CD8-positive, alpha-beta memory T cell (primary cell): ENCODE measurements around the gene ZMIZ1. TPM values are rescaled to one million over a fixed set of nuclear protein-coding genes. Genes with fewer than 3 reads are reported as not detected.

Source experiments
- CTCF ChIA-PET: fragments of 350-600 bp; sonication (Branson Sonifier 250); formaldehyde crosslinking; loops from one replicate; lab custom pipeline; 2021; ENCODE audit warnings: antibody characterized with exemption; lab: Charles Lee
- POLR2A ChIA-PET: fragments of 350-600 bp; sonication (Branson Sonifier 250); formaldehyde crosslinking; loops from one replicate; lab custom pipeline; 2021; ENCODE audit warnings: antibody characterized with exemption; lab: Charles Lee
- DNase-seq, 5 donors: peaks; one replicate each; pipeline versions ENCODE4 v3.0.0 to v3.0.0-alpha.2; 2020 to 2022; ENCODE audit warnings: mixed read lengths in 1 of 5
- H3K27ac ChIP-seq: one replicate; pipeline ENCODE4 v1.7.0; 2013; ENCODE audit warnings: low read depth, mild to moderate bottlenecking, low read length, moderate library complexity
- H3K27me3 ChIP-seq: 2 replicates; pipeline ENCODE4 v1.7.0; 2013; ENCODE audit warnings: low read length, mild to moderate bottlenecking; ENCODE audit not compliant: insufficient read depth, poor library complexity, severe bottlenecking
- H3K36me3 ChIP-seq: 2 replicates; pipeline ENCODE4 v1.7.0; 2013; ENCODE audit warnings: mild to moderate bottlenecking, low read length, moderate library complexity; ENCODE audit not compliant: insufficient read depth
- H3K4me1 ChIP-seq: 2 replicates; pipeline ENCODE4 v1.7.0; 2013; ENCODE audit warnings: mild to moderate bottlenecking, low read length, moderate library complexity; ENCODE audit not compliant: insufficient read depth
- H3K4me3 ChIP-seq: 2 replicates; pipeline ENCODE4 v1.7.0; 2013; ENCODE audit warnings: mild to moderate bottlenecking, low read length
- H3K9me3 ChIP-seq: 2 replicates; pipeline ENCODE4 v1.7.0; 2013; ENCODE audit warnings: mild to moderate bottlenecking, low read length
- H3K27ac Mint-ChIP-seq, 8 donors: one replicate each; pipeline ENCODE4 v1.8.0; 2020 to 2021; ENCODE audit warnings: mixed read lengths in 8 of 8, mild to moderate bottlenecking in 6 of 8, inconsistent platforms in 3 of 8, moderate library complexity in 3 of 8
- H3K27me3 Mint-ChIP-seq, 2 donors: one replicate each; pipeline ENCODE4 v1.8.0; 2020 to 2021; ENCODE audit warnings: mixed read lengths in 2 of 2, mild to moderate bottlenecking in 1 of 2, moderate library complexity in 1 of 2
- H3K36me3 Mint-ChIP-seq, 3 donors: one replicate each; pipeline ENCODE4 v1.8.0; 2020 to 2021; ENCODE audit warnings: mixed read lengths in 3 of 3, inconsistent platforms in 1 of 3, mild to moderate bottlenecking in 1 of 3
- H3K4me1 Mint-ChIP-seq, 3 donors: one replicate each; pipeline ENCODE4 v1.8.0; 2020 to 2021; ENCODE audit warnings: mixed read lengths in 3 of 3, inconsistent platforms in 1 of 3, mild to moderate bottlenecking in 1 of 3
- H3K4me3 Mint-ChIP-seq, 7 donors: one replicate each; pipeline ENCODE4 v1.8.0; 2020 to 2021; ENCODE audit warnings: mixed read lengths in 7 of 7, mild to moderate bottlenecking in 6 of 7, moderate library complexity in 4 of 7, inconsistent platforms in 2 of 7
- H3K9me3 Mint-ChIP-seq, 5 donors: one replicate each; pipeline ENCODE4 v1.8.0; 2020 to 2022; ENCODE audit warnings: mixed read lengths in 5 of 5, mild to moderate bottlenecking in 3 of 5, moderate library complexity in 2 of 5, inconsistent platforms in 1 of 5
- polyA plus RNA-seq: library from polyadenylated mRNA; unstranded; fragments of 300-500 nt; fragmentation: Illumina TruSeq; gene quantifications from one replicate; pipeline ENCODE4 v1.2.3, GENCODE V29; 2021
- total RNA-seq, 2 experiments: library from RNA; stranded (reverse); gene quantifications; one replicate each; pipeline ENCODE4 v1.2.3, GENCODE V29; 2021

Gene ZMIZ1
- total and polyA plus RNA-seq, 3 experiments from 2014 or later = 8.0 to 36.3 (median 34.7) TPM

DNA sequence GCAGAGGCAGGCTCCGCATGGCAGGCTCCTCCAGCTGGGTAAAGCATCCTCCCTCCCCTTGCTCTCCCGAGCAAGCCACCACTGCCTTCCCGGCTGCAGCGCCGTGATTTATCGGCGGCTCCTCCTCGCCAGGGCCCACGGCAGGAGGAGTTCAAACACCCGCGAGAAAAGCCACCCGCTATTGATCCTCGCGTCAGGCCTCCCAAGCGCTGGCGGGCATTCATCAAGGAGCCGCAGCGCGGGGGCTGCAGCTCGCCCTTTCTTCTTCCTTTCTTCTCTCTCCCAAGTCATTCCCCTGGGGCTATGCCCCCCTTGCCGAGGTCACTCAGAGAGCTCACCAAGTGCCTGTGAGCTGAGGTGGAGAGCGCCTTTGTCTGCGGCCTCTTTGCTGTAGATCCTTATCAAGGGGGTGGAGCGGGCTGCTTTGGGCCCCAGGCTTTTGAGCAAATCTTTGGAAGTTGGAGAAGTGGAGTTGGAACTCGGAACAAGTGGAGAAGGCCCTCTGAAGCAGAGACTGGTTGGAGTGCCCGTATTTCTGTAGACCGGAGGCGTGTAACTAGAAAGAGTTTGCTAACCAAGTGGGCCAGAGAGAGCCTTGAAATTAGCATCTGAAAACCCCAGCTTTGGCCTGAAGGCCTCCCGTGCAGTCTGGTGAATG lies 171.3 kb downstream of the ZMIZ1 start:
- ChIA-PET POLR2A (no interaction called here), CTCF (interaction anchor here (0.6 to 1.5 kb wide), 3 partner anchors 9 to 107 kb away, joined by 3 read pairs; no protein-coding TSS in a partner anchor)
- H3K4me1 ChIP-seq = peaks cover 22% of the 10 kb centered on the region
- no peaks in the 10 kb centered on the region for H3K9me3 Mint-ChIP-seq
- no peaks in the 10 kb centered on the region for H3K9me3 ChIP-seq
- no peak overlapping the region for H3K27ac ChIP-seq
- H3K4me3 ChIP-seq = no peak overlapping the region
- no peaks in the 10 kb centered on the region for H3K27me3 ChIP-seq
- H3K36me3 Mint-ChIP-seq = no peaks in the 10 kb centered on the region
- H3K27ac Mint-ChIP-seq = peak overlapping the region in 1 of 8 donors; percentile 75
- DNase-seq = no peak
- H3K36me3 ChIP-seq = no peaks in the 10 kb centered on the region
- peaks cover 0 to 3% of the 10 kb centered on the region in 2 donors for H3K27me3 Mint-ChIP-seq
- H3K4me1 Mint-ChIP-seq = peaks cover 27 to 31% (median 28%) of the 10 kb centered on the region in 3 donors
- peak overlapping the region in 4 of 7 donors; percentile 41 to 83 (median 58) for H3K4me3 Mint-ChIP-seq

DNA sequence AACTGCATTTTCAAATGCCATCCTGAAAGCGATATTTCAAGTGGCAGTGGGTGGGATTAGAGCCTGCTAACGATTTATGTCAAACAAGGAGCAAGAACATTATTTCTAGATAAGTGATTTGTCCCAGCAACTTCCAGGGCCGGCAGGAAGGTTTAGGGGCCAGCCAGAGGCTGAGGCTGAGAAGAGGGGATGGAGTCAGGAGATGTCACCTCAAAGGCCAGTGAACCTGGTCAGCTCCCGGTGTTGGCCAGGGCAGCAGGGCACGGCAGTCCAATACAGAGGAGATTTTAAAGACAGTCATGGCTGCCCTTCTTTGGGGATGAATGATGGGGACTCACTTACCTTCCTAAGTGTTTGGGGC lies 172.8 kb downstream of the ZMIZ1 start:
- H3K4me3 ChIP-seq = peak overlapping the region; percentile 49
- Mint-ChIP-seq H3K4me3 (peak overlapping the region; percentile 76 to 93 (median 83)), H3K9me3 (no peaks in the 10 kb centered on the region), H3K4me1 (peaks cover 40 to 44% (median 40%) of the 10 kb centered on the region in 3 donors), H3K36me3 (no peaks in the 10 kb centered on the region), H3K27ac (peak overlapping the region in 7 of 8 donors; percentile 48 to 88 (median 72)), H3K27me3 (peaks cover 0 to 3% of the 10 kb centered on the region in 2 donors)
- DNase-seq = no peak
- peaks cover 37% of the 10 kb centered on the region for H3K4me1 ChIP-seq
- no peaks in the 10 kb centered on the region for H3K27me3 ChIP-seq
- no peaks in the 10 kb centered on the region for H3K9me3 ChIP-seq
- no peaks in the 10 kb centered on the region for H3K36me3 ChIP-seq
- H3K27ac ChIP-seq = no peak overlapping the region
- CTCF ChIA-PET = interaction anchor here (1.1 to 1.4 kb wide), 2 partner anchors 106 to 133 kb away, joined by 3 to 4 read pairs; no protein-coding TSS in a partner anchor
- POLR2A ChIA-PET = interaction anchor here (0.8 kb wide), 1 partner anchor 107 kb away, joined by 3 read pairs; no protein-coding TSS in a partner anchor

DNA sequence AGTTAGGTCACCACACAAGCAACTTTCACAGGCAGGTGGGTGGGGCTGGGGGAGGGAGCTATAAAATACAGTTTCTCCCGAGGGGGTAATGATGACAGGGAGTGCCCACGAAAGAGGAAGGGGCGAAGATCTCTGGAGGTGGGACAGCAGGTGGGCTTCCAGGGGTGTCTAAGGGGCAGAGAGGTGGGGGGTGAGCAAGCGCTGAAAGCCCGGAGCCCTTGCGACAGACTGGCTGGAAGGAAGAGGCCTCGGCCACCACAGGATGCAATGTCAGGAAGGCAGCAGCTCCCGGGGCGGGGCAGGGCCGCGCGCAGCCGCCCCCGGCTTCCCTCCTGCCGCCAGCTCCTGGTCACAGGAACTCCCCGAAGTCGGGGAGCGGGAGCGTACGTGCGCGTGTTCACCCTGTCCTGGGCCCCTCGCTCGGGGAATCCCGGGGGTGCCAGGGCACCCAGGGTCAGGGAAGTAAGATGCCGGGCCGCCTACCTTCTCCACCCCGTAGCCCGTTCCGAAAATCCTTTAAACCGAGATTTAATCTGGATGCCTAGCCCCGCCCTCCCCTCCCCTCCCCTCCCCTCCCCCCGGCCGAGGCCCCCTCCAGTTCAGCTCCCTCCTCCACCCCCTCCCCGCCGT lies 173.3 kb downstream of the ZMIZ1 start:
- Mint-ChIP-seq H3K9me3 (no peaks in the 10 kb centered on the region), H3K36me3 (no peaks in the 10 kb centered on the region)

DNA sequence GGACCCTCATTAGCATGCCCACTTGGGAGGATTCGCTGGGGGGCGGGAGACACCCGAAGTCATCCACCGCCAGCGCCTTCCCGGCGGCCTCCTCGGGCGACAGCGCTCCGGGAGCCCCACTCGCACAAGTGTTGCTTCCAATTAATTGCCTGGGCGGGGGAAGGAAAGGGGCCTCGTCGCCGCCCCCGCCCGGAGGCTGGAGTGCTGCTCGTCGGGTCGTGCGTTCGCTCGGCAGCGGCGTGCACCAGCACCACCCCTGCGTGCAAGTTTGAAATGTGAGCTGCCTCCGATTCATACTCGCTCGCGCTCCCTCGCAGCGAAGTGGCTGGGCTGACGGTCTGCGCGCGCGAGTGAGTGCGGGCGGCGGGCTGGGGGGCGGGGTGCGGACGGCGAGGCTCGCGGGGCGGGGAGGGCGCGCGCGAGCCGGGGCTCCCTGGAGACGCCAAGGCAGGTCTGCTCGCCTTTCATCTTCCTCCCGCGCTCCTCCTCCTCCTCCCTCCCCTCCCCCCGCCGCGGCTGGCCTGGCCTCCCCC lies 173.9 kb downstream of the ZMIZ1 start:
- H3K4me3 Mint-ChIP-seq = peak overlapping the region; percentile 60 to 93 (median 80)
- no peak overlapping the region for H3K27ac ChIP-seq
- ChIA-PET POLR2A (interaction anchor here (0.7 kb wide), 1 partner anchor 120 kb away, joined by 4 read pairs; no protein-coding TSS in a partner anchor), CTCF (interaction anchor here (1.1 kb wide), 1 partner anchor 105 kb away, joined by 3 read pairs; no protein-coding TSS in a partner anchor)
- H3K4me1 ChIP-seq = peaks cover 48% of the 10 kb centered on the region
- peak overlapping the region in 2 of 8 donors; percentile 19 to 76 for H3K27ac Mint-ChIP-seq
- no peak overlapping the region for H3K4me3 ChIP-seq
- peak; percentile 16 to 71 (median 38) for DNase-seq
- no peaks in the 10 kb centered on the region for H3K9me3 Mint-ChIP-seq
- H3K27me3 ChIP-seq = no peaks in the 10 kb centered on the region
- no peaks in the 10 kb centered on the region for H3K9me3 ChIP-seq
- peaks cover 42 to 55% (median 46%) of the 10 kb centered on the region in 3 donors for H3K4me1 Mint-ChIP-seq
- H3K36me3 Mint-ChIP-seq = no peaks in the 10 kb centered on the region
- H3K36me3 ChIP-seq = no peaks in the 10 kb centered on the region
- peaks cover 0 to 3% of the 10 kb centered on the region in 2 donors for H3K27me3 Mint-ChIP-seq

More for the DNA sequence above, 173.3 kb downstream of the ZMIZ1 start:
- H3K9me3 ChIP-seq = no peaks in the 10 kb centered on the region
- peak overlapping the region; percentile 48 to 88 (median 72) for H3K27ac Mint-ChIP-seq
- no peak overlapping the region for H3K27ac ChIP-seq
- peak in 4 of 5 donors; percentile 19 to 62 (median 33) for DNase-seq
- ChIA-PET CTCF (interaction anchor here (1.1 to 1.4 kb wide), 2 partner anchors 106 to 132 kb away, joined by 3 to 4 read pairs; no protein-coding TSS in a partner anchor), POLR2A (interaction anchor here (0.7 to 0.8 kb wide), 2 partner anchors 106 to 121 kb away, joined by 3 to 4 read pairs; no protein-coding TSS in a partner anchor)
- peak overlapping the region; percentile 49 for H3K4me3 ChIP-seq
- H3K4me1 ChIP-seq = peaks cover 42% of the 10 kb centered on the region
- H3K27me3 Mint-ChIP-seq = peaks cover 0 to 3% of the 10 kb centered on the region in 2 donors
- H3K27me3 ChIP-seq = no peaks in the 10 kb centered on the region
- H3K36me3 ChIP-seq = no peaks in the 10 kb centered on the region
- peak overlapping the region; percentile 76 to 93 (median 83) for H3K4me3 Mint-ChIP-seq
- peaks cover 40 to 49% (median 43%) of the 10 kb centered on the region in 3 donors for H3K4me1 Mint-ChIP-seq

DNA sequence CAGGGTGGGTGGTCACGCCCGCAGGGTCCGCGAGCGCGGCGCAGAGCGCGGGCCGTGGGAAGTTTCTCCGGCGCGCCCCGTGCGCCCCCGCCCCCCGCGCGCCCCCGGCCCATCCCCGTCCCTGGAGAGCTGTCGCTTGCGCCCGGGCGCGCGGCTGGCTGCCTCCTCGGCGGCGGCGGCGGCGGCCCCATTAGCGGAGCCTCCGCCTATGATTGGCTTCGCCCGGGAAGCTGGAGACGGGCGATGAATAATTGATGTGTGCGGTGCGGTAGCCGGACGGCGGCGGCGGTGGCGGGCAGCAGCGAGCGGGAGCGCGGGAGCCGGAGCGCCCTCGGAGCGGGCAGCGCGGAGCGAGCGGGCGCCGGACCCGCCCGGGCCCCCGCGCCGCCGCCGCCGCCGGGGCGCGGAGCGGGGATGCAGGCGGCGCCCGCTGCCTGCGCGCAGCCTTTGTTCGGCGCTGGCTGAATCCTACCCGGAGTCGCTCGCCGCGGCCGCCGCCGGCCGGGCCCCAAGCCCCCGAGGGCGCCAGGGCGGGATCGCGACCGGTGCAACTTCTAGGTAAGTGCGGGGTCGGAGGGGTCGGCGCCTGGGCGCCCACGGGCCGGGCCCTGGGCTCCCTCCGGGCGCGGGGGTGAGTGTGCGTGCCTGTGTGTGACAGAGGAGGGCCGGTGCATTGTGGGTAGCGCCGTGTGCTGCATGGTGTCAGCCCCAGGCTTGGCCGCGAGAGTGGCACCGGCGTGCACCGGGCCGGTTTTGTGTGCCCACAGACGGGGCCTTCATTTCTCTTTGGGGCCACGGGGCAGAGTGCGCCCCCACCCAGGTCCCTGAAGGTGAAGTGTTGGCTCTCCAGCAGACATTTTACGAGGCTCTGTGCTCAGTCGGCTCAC lies 174.7 kb downstream of the ZMIZ1 start:
- H3K4me3 Mint-ChIP-seq = peak overlapping the region; percentile 82 to 94 (median 88)
- H3K4me1 Mint-ChIP-seq = peaks cover 49 to 62% (median 53%) of the 10 kb centered on the region in 3 donors
- peaks cover 56% of the 10 kb centered on the region for H3K4me1 ChIP-seq
- H3K9me3 Mint-ChIP-seq = no peaks in the 10 kb centered on the region
- CTCF ChIA-PET = interaction anchor here (1.1 kb wide), 1 partner anchor 45 kb away, joined by 3 read pairs; no protein-coding TSS in a partner anchor
- H3K27me3 ChIP-seq = no peaks in the 10 kb centered on the region
- POLR2A ChIA-PET = interaction anchor here (1.4 to 1.8 kb wide), 2 partner anchors 43 to 79 kb away, joined by 4 to 5 read pairs; no protein-coding TSS in a partner anchor
- no peaks in the 10 kb centered on the region for H3K36me3 ChIP-seq
- H3K9me3 ChIP-seq = no peaks in the 10 kb centered on the region
- peaks cover 0 to 3% of the 10 kb centered on the region in 2 donors for H3K27me3 Mint-ChIP-seq
- peak; percentile 32 to 76 (median 43) for DNase-seq
- H3K4me3 ChIP-seq = peak overlapping the region; percentile 43
- H3K36me3 Mint-ChIP-seq = no peaks in the 10 kb centered on the region
- H3K27ac Mint-ChIP-seq = peak overlapping the region; percentile 64 to 96 (median 90)
- peak overlapping the region; percentile 49 for H3K27ac ChIP-seq

DNA sequence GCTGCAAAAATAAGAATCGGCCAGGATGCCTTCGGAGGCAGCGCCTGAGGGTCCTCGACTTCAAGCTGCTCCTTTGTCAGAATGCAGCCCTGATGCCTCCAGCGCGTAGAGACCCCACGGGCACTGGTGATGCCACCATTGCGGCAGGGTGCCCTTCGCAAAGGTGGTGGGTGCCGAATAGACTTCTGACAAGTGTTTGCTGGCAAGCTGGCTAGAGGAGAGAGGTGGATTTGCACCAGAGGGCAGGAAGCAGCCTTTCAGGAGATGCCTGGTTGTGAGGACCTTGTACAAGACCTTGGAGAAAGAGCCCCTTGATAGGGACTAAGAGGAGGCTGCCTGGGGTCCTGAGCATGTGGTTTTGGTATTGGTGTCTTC lies 175.3 kb downstream of the ZMIZ1 start:
- no peaks in the 10 kb centered on the region for H3K9me3 ChIP-seq
- Mint-ChIP-seq H3K4me3 (peak overlapping the region; percentile 82 to 94 (median 88)), H3K9me3 (no peaks in the 10 kb centered on the region), H3K27ac (peak overlapping the region; percentile 88 to 96 (median 92)), H3K27me3 (peaks cover 0 to 3% of the 10 kb centered on the region in 2 donors), H3K4me1 (peaks cover 49 to 68% (median 56%) of the 10 kb centered on the region in 3 donors), H3K36me3 (no peaks in the 10 kb centered on the region)
- peak overlapping the region; percentile 43 for H3K4me3 ChIP-seq
- no peaks in the 10 kb centered on the region for H3K36me3 ChIP-seq
- H3K4me1 ChIP-seq = peaks cover 62% of the 10 kb centered on the region
- no peak for DNase-seq
- ChIA-PET CTCF (interaction anchor here (1.1 kb wide), 1 partner anchor 46 kb away, joined by 3 read pairs; no protein-coding TSS in a partner anchor), POLR2A (interaction anchor here (1.4 to 1.8 kb wide), 2 partner anchors 42 to 78 kb away, joined by 4 to 5 read pairs; no protein-coding TSS in a partner anchor)
- peak overlapping the region; percentile 49 for H3K27ac ChIP-seq
- H3K27me3 ChIP-seq = no peaks in the 10 kb centered on the region
